ENCODE results near the gene WNT7A. TPM values are rescaled to one million over a fixed set of nuclear protein-coding genes. Genes with fewer than 3 reads are reported as not detected.

Gene WNT7A
- total RNA-seq, 1 donor from 2014 or later = not detected

GRCh38 chr3:13787533-13788132 is 92.2 kb downstream of the WNT7A start:
- DNase-seq (ENCODE audit: low spot score) = no peak
- intact Hi-C loops (cut with DNase I) = no loop called here

GRCh38 chr3:13786811-13787210 is 93.1 kb downstream of the WNT7A start:
- DNase-seq (ENCODE audit: low spot score) = no peak
- intact Hi-C loops (cut with DNase I) = no loop called here

DNA sequence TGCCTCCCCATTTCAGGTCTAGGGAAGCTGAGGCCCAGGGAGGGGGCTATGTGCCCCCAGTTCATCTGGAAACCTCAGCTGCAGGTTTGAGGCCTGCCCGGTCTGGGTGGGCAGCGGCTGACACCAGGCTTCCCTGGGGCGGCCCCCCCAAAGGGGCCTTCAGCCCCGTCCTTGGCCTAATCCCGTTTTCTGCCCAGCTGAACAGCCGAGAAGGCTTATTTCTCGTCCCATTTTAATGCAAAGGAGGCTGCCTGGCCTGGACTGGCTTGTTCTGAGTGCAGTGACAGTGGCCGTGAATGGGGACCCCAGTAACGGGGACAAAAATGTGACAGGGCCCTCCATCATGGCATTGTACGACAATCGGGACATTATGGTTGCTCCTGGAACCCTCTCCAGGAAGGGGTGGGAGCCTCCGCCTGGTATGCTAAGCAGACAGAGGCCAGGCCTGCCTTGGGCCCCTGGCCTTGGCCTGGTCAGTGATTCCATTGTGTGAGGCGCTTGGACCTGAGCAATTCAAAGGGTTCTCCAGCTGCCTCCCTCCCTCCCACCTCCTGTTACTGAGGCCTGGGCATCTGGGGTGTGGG is 93.9 kb downstream of the WNT7A start:
- intact Hi-C loops (cut with DNase I) = no loop called here
- no peak for DNase-seq (ENCODE audit: low spot score)

GRCh38 chr3:13785351-13785750 is 94.5 kb downstream of the WNT7A start:
- DNase-seq (ENCODE audit: low spot score) = no peak
- intact Hi-C loops (cut with DNase I) = no loop called here

DNA sequence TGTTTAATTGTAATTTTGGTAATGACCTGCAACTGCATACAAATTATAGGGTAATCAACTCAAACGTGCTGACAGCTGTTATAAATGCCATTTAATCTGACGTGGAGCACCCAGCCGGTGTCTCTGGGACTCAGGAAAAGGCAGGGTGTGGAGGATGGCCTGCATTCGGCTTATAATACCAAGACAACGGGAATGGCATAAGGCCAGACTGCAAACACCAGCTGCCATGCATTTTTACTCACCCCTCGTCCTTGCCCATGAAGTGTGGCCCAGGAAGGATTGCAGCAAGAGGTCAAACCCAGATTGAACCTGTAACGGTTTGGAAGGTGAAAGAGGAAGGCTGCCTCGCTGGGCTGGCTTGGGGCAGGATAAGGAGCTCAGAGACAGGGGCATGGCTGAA is 96.4 kb downstream of the WNT7A start:
- DNase-seq (ENCODE audit: low spot score) = no peak
- intact Hi-C loops (cut with DNase I) = no loop called here

DNA sequence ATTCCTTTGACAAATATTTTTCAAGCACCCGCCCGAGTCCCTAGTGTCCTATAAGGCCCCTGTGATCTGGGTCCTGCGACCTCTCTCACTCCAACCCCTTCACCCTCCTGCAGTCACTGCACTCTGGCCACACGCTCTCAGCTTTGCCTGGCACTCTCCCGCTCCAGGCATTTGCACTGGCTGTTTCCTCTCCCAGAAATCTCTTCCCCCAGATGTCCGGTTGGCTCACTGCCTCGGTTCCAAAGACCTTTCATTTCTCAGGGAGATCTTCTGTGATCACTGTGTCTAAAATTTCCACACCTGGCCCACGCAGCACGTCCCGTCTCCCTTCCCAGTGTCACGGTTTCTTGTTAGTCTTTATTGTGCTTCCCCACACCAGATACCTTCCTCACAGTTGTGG is 97.4 kb downstream of the WNT7A start:
- intact Hi-C loops (cut with DNase I) = no loop called here
- DNase-seq (ENCODE audit: low spot score) = no peak

GRCh38 chr3:13781417-13781816 is 98.5 kb downstream of the WNT7A start:
- intact Hi-C loops (cut with DNase I) = no loop called here
- DNase-seq (ENCODE audit: low spot score) = no peak

DNA sequence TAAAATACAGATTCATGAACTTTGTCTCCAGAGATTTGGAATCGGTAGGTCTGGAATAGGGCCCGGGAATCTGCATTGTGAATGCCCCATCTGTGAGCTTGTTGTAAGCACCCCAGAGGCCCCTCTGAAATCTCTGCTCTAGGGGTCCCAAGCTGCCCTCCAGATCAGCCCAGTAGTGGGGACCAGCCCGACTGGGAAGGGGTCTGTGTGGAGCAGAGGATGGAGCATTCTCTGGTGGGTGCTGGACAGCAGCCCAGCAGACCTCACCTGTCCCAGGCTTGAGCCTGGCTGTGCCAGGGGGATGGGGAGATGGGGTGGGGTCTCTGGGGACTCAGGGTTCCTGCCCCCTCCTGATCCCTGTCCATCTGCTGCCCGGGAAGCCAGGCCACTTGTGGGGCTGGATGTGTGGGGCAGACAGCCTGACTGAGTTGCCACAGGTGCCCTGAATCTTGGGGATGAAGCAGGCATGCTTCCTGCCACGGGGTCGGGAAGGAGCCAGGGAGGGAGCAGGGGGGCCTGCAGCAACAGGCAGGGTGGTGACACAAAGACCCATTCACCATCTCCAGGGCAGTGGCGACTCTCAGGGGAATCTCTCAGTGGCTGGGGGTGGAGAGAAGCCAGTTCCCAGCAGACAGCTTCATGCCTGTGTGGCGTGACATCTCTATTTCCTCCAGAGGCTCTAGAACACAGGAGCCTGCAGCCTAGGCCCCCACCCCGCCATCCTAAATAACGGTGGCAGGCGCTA is 99.3 kb downstream of the WNT7A start:
- intact Hi-C loops (cut with DNase I) = no loop called here
- DNase-seq (ENCODE audit: low spot score) = peak; percentile 50

- no peak for DNase-seq (ENCODE audit: low spot score)
- intact Hi-C loops (cut with DNase I) = no loop called here
Observed at GRCh38 chr3:13776253-13777050, 103.4 kb downstream of the WNT7A start.

DNA sequence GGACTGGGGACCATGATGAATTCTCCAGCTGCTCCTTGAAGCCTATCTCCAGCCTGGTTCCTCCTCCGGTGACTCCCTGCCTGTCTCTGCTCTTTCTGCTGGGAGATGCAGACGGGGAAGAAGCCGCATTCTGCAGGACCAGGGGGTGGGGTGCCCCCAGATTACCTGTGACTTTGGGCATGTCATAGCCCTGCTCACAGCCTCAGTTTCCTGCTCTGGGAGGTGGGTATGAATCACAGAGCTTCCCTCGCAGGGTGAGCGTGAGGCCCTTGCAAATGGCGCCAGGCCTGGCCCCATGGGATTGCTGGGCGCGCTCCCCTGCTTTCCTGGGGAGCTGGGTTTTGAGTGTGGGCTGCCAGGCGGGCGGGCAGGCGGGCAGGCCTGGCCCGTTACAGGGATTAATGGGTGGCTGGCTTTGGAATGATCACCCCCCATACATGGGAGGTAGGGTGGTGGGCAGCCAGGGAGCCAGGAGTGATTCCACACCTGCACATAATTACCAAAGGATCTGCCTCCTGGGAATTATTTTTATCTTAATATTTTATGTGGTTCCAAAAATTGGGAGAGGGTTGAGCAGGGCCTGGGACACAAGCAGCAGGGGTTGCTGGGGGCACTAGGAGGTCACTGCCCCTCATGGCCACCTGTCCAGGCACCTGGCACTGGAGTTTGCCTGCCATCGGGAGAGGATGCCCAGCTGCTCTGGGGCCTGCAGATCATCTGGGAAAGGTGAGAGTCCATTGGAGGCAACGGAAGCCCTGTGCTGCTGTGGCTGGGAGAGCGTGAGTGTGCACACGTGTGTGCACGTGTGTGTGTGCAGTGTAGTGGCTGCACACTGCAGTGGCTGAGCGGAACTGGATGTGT is 106.8 kb downstream of the WNT7A start:
- intact Hi-C loops (cut with DNase I) = no loop called here
- DNase-seq (ENCODE audit: low spot score) = peak; percentile 36

GRCh38 chr3:13772321-13772745 is 107.5 kb downstream of the WNT7A start:
- intact Hi-C loops (cut with DNase I) = no loop called here
- peak; percentile 51 for DNase-seq (ENCODE audit: low spot score)

GRCh38 chr3:13771496-13771895 is 108.4 kb downstream of the WNT7A start:
- intact Hi-C loops (cut with DNase I) = no loop called here
- peak; percentile 53 for DNase-seq (ENCODE audit: low spot score)

GRCh38 chr3:13770170-13771169 is 109.4 kb downstream of the WNT7A start:
- DNase-seq (ENCODE audit: low spot score) = peak; percentile 38

DNA sequence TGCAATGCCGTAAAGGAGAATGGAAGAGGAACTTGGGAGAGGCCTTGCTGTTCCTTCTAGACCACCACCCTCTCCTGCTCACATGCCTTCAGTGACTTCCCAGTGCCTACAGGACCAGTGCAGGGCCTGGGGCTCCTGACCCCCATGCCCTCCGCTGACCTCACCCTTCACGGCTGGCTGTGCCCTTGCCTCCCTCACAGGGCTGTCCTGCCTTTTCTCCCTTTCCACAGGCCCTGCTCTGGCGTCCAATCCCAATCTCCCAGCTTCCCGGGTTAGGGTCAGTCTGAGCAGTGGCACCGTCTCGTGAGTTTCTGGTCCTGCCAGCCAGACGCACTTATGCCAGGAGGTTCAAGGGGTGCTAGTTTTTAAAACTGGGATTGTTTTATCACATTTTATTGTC is 110.4 kb downstream of the WNT7A start:
- DNase-seq (ENCODE audit: low spot score) = peak; percentile 72
- intact Hi-C loops (cut with DNase I) = no loop called here

More at GRCh38 chr3:13770170-13771169, 109.4 kb downstream of the WNT7A start:
- intact Hi-C loops (cut with DNase I) = no loop called here

DNA sequence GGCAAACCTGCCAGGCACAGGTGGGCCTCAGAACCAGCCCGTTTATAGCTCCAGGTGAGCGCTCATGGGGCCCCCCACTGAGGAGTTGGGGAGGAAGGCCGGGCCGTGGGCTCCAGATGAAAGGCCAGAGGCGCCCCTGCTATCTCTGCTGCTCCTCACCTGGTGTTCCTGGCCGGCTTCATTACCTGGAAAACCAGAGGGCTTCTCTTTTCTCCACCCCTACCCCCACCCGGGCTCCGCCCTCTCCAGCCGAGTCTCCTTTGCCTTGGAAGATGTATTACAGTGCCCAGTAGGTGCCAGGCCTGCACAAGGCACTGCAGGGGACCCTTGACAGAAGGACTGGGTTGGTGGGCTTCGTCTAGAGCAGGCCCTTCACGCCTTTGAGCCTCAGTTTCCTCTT is 111.4 kb downstream of the WNT7A start:
- intact Hi-C loops (cut with DNase I) = no loop called here
- peak; percentile 41 for DNase-seq (ENCODE audit: low spot score)

- DNase-seq (ENCODE audit: low spot score) = no peak
- intact Hi-C loops (cut with DNase I) = no loop called here
Observed at GRCh38 chr3:13767896-13768295, 112.0 kb downstream of the WNT7A start.

DNA sequence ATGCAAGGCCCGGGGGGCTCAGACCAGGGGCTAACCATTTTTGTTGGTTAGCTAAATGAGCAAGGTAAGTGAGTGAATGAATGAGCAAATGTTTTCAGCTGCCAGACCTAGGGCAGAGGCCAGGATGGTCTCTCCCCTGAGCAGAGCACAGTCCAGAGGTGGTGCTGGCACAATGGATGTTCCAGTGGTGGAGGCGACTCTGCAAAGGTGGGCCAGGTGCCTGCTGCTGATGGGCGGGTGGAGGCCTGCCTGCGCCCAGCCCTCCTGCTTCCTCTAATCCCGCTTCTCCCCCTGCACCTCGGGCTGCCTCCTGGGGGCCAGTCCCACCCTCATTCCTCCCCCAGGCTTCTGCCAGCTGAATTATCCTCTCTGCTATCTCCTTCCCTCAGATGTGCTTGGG is 112.8 kb downstream of the WNT7A start:
- intact Hi-C loops (cut with DNase I) = no loop called here
- no peak for DNase-seq (ENCODE audit: low spot score)
